NCI-H128 (cell line): Measurements from ENCODE around the gene GPAT2.
"Not testable (repeated sequence)": the region's sequence is repeated elsewhere in the genome, so short reads cannot be mapped to it uniquely, and the experiment has no call there.

ENCODE experiments used
- DNase-seq: peaks from one replicate; lab custom pipeline; 2025; ENCODE audit not compliant: unreplicated experiment; lab: John Stamatoyannopoulos, UW

GPAT2 gene

GRCh38 chr2:96034792-96035191, at the start of gene GPAT2:
Gene GPAT2, minus strand, starts transcription at chr2:96034916. Its CDS starts 2,557 bp downstream, at chr2:96032359.
- not testable (repeated sequence) for DNase-seq

- DNase-seq, result no peak
These were observed 49.5 kb upstream of the GPAT2 start for GRCh38 chr2:96083989-96084857.

GRCh38 chr2:96083064-96083939, 48.6 kb upstream of the GPAT2 start:
- DNase-seq, result no peak

- DNase-seq, result no peak
These were observed 47.7 kb upstream of the GPAT2 start for GRCh38 chr2:96082211-96083063.

- DNase-seq, result no peak
These were observed 46.3 kb upstream of the GPAT2 start for GRCh38 chr2:96081042-96081441.

- DNase-seq, result no peak
These were observed 40.6 kb upstream of the GPAT2 start for GRCh38 chr2:96075199-96075771.

- no peak for DNase-seq
These were observed 39.4 kb upstream of the GPAT2 start for GRCh38 chr2:96074156-96074555.

- DNase-seq, result no peak
These were observed 38.6 kb upstream of the GPAT2 start for GRCh38 chr2:96073170-96073775.

- DNase-seq, result no peak
These were observed 38.0 kb upstream of the GPAT2 start for GRCh38 chr2:96072746-96073145.

- DNase-seq, result not testable (repeated sequence)
These were observed 37.3 kb upstream of the GPAT2 start for GRCh38 chr2:96071977-96072491.

GRCh38 chr2:96071087-96071976, 36.6 kb upstream of the GPAT2 start:
- DNase-seq, result not testable (repeated sequence)

- not testable (repeated sequence) for DNase-seq
These were observed 35.6 kb upstream of the GPAT2 start for GRCh38 chr2:96070351-96070750.

GRCh38 chr2:96069878-96070277, 35.2 kb upstream of the GPAT2 start:
- not testable (repeated sequence) for DNase-seq

GRCh38 chr2:96067902-96068581, 33.3 kb upstream of the GPAT2 start:
- DNase-seq, result not testable (repeated sequence)

- DNase-seq, result not testable (repeated sequence)
These were observed 32.5 kb upstream of the GPAT2 start for GRCh38 chr2:96067098-96067660.

GRCh38 chr2:96066511-96066910, 31.8 kb upstream of the GPAT2 start:
- not testable (repeated sequence) for DNase-seq

GRCh38 chr2:96065954-96066353, 31.2 kb upstream of the GPAT2 start:
- DNase-seq, result not testable (repeated sequence)

- DNase-seq, result no peak
These were observed 30.7 kb upstream of the GPAT2 start for GRCh38 chr2:96065381-96065930.
